GM21390 (cell line): ENCODE measurements around the gene BBS1.
"Not testable (repeated sequence)": the region's sequence is repeated elsewhere in the genome, so short reads cannot be mapped to it uniquely, and the experiment has no call there.

Experiments
- ATAC-seq: cut with Tn5 transposase; IDR thresholded peaks from one replicate; pipeline ENCODE4 v1.9.1; 2021; ENCODE audit not compliant: unreplicated experiment

BBS1 gene

DNA sequence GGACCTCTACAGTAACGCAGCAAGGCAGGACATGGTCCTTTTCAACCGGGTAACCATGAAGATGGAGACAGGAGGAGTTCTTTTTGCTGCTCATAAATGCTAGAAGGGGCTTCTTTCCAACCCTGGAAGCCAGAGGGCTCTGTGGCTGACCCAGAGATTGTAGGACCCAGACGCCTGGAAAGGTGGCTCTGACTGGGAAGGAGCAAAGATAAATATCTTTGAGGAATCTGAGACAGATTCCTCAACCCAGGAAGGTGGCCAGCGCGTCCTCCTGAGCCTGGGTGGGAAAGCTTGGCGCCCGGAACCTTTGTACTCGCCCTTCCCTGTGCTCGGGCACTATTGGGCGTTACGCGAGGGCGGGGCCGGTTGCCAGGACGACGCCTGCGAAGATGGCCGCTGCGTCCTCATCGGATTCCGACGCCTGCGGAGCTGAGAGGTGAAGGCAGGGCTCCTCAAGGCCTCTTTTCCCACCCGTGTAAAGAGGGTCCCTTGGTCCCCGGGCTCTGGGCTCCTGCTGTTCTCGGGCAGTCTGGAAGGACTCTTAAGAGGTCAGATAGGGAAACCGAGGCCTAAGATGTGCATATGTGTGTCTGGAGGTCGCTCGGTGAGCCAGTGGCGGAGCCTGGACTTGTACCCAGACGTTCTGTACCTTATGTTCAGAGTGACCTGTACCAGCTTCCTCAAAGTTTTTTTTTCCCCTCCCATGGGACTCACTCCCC, at the start of gene BBS1:
TSS of gene BBS1 (plus strand) at position 365 of the 719 bp plus-strand sequence. CDS start at position 390, 25 bp downstream.
- ATAC-seq = peak; percentile 86

DNA sequence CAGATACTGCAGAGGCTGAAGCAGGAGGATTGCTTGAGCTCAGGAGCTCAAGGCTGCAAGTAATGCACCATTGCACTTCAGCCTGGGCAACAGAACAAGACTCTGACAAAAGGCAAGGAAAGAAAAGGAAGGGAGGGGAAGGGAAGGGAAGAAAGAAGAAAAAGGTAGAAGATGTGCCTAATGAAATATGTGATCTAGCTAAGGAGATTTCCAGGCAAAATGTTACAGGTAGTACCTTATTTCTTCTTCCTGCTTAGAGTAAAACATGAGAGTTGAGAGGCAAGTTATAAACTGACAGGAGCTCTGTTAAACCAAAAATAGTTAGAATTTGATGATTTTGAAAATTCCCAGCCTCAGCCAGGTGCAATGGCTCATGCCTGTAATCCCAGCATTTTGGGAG, 48.4 kb upstream of the BBS1 start:
- no peak for ATAC-seq

DNA sequence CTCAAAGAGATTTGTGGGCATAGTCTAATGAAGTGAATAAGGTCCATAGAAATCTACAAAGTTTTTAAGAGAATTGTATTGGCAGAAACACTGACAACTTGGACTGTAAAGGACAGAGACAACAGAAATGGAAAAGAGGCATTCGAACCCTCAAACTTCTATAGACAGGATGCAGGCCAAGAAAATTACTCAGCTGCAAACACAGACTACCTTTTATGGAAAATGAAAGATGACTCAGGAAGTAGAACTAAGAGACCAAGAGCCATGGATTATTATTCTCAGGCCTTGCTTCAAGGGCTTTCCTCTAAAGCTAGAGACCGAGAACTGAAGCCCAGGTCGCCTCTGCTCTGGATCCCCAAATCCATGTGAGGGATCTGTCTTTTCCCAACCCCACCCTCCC, 47.5 kb upstream of the BBS1 start:
- no peak for ATAC-seq

DNA sequence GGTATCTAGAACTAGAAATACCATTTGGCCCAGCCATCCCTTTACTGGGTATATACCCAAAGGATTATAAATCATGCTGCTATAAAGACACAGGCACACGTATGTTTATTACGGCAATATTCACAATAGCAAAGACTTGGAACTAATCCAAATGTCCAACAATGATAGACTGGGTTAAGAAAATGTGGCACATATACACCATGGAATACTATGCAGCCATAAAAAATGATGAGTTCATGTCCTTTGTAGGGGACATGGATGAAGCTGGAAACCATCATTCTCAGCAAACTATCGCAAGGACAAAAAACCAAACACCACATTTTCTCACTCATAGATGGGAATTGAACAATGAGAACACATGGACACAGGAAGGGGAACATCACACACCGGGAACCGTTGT, 46.3 kb upstream of the BBS1 start:
- ATAC-seq = not testable (repeated sequence)

DNA sequence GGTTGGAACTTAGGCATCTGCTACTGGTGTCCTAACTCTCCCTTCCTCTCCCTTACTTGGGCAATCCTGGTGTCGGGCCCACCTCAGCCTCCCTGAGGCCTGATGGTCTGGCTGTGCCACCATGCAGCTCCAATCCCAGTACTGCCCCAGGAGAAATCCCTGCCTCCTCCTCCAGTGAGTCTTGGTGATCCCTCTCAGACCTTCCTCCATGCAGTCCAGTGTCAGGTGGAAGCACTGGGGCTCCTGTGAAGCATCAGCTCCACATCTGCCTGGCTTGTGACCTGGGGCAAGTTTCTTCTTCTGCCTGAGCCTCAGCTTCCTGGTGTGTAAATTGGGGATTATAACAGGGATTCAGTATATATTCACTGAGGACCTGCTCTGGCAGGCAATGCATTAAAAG, 45.5 kb upstream of the BBS1 start:
- no peak for ATAC-seq

DNA sequence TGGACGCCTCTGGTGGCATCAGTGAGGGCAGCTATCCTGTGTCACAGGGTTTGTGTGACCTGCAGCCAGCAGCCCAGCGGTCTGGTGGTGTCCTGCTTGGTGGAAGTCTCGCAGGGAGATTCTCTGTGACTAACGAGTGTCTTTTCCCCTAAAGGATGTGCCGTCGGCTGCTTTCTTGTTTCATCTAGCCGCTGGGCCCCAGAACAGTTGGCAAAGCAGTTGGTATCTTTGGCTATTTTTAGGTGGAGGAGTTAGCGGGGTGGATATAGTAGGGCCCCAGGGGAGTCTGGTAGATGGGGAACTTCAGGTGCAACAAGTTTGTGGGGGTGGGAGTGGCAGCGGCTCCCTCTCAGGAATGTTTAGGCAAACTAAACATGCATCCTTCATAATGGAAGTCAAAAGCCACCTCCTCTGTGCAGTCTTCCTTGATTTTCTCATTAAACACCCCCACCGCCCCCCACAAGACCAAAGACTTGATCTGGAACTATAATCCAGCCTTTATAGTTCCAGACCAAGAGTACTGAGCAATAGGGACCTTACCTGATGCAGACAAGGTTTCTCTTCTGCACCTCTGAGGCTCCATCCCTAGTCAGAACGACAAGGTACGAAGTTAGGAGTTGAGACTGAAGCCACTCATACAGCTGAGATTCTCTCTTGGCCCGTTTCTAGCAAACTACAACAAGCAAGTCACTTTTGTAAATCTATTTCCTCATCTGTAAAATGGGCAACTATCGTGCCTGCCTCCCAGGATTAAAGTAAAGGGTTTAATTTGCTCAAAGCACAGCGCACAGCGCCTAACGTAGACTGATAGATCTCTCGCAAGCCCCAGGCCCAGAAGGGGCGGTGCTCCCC, 44.8 kb upstream of the BBS1 start:
- ATAC-seq = no peak

DNA sequence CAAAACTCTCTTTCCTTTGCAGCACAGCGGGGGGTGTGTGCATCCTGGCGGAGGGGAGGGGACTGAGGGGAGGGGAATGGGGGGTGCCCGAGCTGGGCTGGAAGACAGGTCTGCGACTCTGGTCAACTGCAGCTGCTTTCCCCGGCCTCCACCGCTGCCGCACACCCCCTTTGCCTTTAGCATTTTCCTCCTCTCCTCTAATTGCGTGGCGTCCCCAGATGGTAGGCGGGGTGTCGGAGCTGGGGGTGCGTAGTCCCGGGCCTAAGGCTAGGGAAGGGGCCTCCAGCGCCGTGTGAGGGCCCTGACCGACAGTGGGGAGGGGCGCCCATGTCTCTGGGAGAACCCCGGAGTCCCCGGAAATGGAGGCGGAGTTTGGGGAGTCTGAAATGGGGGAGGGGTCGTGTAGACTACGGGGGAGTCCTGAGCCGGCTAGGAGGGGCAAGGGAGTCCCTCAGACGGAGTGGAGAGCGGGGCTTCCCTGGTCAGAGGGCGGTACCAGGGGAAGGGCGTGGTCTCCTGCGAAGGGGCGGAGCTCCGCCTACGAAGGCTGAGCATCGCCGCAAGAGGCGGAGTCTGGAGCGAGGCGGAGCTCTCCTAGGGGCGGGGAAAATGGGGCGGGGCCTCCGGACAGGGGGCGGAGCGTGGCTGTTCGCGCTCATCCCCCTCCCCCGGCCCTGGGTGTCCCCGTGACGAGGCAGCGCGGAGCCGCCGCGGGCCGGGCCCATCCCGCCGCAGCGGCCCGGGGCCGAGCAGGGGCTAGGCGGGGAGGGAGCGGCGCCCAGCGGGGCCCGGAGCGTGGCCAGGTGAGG, 44.0 kb upstream of the BBS1 start, which contains the start of gene PELI3:
TSS of gene PELI3 (plus strand) at position 681 of the 809 bp plus-strand sequence. CDS start 1,224 bp downstream, outside the sequence.
- ATAC-seq = peak; percentile 66

DNA sequence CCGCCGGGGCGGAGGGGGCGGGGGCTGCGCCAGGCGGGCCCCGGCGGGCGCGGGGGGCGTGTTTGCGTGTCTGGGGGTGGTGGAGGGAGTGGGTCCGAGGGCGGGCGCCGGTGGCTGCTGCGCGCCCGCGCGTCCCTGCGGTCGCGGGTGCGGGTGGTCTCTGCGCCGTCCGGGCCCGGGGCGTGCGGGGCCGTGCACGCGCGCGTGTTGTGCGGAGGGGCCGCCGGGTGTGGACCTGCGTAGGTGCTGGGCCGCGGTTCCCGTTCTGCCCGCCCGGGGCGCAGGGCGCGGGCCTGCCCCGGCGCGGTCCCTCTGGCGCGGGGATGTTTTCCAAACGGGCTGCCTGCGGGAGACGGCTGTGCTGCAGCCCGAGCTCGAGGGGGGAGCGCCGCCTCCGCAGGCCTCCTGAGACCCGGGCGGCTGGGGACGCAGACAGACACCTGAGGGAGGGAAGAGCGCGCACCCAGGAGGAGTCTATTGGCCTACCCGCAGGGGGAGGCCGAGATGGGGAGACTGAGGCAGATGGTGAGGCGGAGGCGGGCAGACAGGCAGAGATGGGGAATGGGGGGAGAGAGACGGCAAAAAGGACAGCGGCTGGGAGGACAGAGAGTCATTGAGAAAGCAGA, 43.3 kb upstream of the BBS1 start:
- peak; percentile 30 for ATAC-seq

DNA sequence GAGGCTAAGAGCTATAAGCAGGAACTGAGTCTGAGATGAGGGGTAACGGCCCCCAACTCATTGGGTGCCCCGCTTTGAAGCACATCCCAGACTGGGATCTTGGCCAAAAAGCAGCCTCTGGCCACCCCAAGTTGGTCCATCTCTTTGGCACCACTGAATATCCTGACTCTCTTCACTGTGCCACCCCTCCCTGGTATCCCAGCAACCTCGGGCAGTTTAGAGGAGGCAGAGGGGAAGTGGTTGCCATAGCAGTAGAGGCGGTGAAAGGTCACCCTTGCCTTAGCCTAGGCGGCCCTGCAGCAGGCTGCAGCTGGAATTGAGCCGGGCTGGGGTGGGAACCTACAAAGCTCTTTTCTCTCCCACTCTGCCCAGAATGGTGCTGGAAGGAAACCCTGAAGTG, 42.7 kb upstream of the BBS1 start:
- ATAC-seq = no peak

DNA sequence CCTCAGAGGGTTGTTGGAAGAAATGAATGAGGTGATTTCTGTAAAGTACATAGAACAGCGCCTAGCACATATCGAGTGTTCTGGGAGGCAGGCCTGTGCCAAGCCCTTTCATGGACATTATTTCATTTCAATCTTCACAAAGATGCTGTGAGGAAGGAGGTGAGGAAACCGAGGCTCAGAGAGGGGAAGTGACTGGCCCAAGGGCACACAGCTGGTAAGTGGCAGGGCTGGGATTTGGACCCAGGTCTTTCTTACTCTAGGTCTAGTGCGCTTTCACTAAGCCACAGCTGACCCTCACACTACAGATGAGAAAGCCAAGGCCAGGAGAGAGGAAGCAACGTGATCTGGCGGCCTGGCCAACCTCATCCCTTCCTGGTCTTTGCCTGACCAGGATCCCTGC, 41.7 kb upstream of the BBS1 start:
- no peak for ATAC-seq

DNA sequence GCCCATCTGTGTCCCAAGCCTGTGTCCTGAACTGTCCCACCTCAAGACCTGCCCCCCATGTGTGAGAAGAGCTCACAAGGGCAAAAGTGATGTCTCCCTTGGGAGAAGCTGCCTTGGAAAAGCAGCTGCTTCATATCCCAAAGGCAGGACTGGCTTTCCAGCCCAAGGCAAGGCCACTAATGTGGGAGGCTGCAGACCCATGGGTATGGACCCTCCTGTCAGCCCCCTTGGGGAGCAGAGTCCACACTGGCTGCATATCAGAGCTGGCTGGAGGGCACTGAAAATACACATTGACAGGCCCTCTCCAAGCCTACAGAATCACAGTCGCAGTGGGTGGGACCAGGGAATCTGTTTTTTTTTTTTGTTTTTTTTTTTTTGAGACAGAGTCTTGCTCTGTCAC, 41.0 kb upstream of the BBS1 start:
- no peak for ATAC-seq

DNA sequence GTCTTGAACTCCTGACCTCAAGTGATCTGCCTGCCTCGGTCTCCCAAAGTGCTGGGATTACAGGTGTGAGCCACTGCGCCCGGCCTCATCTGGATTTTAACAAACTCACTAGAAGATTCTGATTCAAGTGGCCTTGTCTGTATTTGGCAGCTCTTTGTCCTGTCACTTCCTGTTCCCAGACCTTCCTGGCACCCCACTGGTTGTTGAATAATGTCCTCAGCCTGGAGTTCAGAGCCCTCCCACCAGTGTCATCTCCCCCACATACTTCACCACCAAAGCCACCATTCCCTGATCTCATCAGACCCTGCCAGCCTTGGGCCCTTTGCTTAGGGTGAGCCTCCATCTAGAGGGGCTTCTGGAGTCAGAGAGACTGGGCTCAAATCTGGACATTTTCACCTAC, 40.4 kb upstream of the BBS1 start:
- ATAC-seq = no peak

DNA sequence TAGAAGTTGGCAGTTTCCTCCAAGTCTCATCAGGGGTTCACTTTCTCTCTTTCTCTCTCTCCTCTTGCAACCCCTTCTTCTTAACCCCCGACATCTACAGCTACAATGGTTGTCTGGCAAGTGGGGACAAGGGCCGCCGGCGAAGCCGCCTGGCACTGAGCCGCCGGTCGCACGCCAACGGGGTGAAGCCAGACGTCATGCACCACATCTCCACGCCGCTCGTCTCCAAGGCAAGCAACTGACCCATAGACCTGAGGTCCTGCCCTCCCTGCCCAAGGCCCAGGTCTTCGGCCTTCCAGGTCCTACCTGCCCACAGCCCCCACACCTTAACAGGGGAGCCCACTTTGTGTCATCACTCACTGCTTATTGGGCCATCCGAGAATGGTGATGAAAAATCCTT, 39.3 kb upstream of the BBS1 start:
- no peak for ATAC-seq

DNA sequence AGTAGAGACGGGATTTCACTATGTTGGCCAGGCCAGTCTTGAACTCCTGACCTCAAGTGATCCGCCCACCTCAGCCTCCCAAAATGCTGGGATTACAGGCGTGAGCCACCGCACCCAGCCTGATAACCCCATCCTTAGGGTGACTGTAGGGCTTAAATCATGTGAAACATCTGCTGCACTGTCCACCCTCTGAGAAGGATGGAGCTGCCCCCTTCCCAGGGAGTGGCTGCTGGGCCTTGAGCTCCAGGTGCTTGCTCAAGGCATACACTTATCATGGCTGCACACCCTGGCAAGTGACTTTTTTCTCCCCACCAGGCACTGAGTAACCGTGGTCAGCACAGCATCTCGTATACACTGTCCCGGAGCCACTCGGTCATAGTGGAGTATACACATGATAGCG, 38.4 kb upstream of the BBS1 start:
- no peak for ATAC-seq

DNA sequence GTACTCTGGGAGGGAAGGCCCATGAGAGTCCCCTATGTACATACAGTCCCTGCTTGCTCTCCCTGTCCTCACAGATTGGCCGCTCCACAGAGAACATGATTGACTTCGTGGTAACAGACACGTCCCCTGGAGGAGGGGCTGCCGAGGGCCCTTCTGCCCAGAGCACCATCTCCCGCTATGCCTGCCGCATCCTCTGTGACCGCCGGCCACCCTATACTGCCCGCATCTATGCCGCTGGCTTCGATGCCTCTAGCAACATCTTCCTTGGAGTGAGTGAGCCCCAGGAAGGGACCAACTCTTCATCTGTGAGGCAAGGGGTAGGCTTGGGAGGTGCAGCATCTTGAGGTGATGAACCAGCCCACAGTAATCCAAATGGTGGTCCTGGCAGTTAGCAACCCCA, 37.3 kb upstream of the BBS1 start:
- no peak for ATAC-seq

DNA sequence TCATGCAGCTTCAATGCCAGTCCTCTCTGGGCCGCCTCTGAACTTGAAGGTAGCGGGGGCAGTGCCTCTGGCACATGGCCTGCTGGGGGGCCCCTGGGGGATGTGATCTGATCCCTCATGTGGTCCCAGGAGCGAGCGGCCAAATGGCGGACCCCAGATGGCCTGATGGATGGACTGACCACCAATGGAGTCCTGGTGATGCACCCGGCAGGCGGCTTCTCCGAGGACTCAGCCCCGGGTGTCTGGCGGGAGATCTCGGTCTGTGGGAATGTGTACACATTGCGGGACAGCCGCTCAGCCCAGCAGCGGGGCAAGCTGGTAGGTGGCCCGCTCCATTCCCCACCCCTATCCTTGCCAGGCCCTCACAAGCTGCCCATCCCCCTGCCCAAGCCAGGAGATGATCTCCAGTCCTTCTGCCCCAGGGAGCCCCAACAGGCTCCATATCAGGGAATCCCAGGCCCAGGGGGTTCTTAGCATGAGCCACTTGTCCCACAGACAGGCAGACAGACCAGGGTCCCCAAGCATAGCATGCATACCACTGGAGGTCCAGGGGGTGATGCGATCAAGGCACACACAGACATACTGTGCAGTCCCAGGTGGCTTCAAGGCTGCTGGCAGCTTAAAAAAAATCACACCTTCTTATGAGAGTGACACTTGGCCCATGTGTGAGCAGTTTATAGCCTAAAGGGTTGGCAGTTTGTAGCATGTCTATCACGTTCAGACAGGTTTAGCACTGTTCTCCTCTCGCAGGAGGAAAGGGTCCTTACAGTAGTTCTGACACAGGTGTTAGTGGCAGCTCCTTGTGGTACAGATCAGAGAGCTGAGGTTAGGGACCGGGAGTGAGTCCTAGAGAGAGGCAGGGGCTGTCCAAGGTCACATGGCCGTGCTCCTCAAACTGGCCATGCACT, 36.6 kb upstream of the BBS1 start:
- no peak for ATAC-seq

DNA sequence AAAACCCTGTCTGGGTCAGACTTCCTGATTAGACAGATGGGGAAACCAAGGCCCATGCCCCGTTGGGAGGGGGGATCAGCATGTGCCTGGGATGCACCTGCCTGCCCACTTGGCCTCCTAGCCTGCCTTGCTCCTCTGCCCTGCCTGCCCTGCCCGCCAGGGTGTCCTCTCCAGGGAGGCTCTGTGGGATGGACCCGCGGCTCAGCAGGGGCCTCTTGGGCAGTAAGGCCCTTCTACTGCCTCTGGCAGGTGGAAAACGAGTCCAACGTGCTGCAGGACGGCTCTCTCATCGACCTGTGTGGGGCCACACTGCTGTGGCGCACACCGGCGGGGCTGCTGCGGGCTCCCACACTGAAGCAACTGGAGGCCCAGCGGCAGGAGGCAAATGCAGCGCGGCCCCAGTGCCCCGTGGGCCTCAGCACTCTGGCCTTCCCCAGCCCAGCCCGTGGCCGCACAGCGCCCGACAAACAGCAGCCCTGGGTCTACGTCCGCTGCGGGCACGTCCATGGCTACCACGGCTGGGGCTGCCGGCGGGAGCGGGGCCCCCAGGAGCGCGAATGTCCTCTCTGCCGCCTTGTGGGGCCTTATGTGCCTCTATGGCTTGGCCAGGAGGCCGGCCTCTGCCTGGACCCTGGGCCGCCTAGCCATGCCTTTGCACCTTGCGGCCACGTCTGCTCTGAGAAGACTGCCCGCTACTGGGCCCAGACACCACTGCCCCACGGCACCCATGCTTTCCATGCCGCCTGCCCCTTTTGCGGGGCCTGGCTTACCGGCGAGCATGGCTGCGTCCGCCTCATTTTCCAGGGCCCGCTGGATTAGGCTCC, 34.9 kb upstream of the BBS1 start:
- ATAC-seq = no peak

DNA sequence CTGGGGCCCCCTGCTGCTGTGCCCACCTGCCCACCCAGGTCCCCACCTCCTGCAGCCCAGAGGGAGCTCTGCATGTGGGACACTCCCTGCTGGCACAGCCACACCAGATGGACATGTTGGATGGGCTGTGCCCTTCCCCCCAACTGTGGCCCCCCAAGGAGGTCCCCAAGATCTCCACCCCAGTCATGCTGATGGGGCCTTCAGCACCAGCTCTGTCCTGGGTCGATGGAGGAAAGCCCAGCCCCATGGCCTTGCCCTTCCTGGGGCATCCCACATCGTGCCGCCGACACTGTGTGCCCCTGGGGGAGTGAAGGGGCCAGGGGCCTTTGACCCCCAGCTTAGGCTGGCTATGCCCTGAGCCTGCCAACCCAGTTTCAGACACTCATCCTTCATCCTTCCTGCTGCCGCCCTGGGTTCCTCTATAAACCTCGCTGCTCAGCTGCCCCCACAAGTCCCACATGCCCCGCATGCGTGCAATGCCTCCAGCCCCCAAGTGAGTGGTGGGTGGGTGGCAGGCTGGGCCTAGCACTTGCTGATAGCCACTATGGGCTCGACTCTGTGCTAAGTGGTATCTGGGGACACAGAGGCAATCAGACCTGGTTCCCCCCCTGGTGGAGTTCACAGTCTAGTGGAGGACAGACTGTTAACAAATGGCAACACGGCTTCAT, 34.1 kb upstream of the BBS1 start:
- ATAC-seq = no peak

DNA sequence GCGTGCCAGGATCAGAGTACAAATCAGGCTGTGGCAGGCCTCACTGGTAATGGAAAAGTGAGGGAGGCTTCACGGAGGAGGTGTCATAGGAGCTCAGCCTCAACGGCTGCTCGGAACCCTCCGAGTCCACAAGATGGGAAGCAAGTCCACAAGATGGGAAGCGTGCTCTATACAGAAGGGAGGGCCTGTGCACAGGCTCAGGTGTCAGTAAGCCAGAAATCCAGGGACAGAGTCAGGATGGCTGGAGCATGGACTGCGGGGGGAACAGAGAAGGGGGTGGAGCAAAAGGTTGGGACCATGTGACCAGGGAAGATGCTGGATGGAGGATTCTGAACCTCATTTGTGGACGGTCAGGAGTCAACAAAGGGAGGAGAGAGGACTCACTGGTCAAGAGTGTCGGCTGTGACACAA, 33.6 kb upstream of the BBS1 start:
- ATAC-seq = no peak
